Measurements from ENCODE around the gene ANKH. TPM values are rescaled to one million over a fixed set of nuclear protein-coding genes. Genes with fewer than 3 reads are reported as not detected.

Gene ANKH
- total RNA-seq, 1 experiment from 2014 or later = 81.4 TPM

DNA sequence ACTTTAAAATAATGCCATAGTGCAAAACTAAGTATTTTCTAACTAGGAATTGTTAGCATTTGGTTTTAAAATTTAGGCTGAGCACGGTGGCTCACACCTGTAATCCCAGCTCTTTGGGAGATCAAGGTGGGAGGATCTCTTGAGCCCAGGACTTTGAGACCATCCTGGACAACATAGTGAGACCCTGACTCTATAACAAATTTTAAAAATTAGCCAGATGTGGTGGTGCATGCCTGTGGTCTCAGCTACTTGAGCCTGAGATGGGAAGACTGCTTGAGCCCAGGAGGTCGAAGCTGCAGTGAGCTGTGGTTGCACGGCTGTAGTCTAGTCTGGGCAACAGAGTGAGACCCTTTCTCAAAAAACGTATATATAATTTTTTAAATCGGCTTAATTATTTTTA lies 202.2 kb downstream of the ANKH start:
- no TSS peak for BruUV-seq (replicated peaks)
- H3K4me2 ChIP-seq = no peak overlapping the region
- H3K4me3 ChIP-seq = no peak overlapping the region
- no peak overlapping the region for H3K27ac ChIP-seq
- peaks cover 24% of the 10 kb centered on the region for H3K4me1 ChIP-seq (replicated peaks; ENCODE audit: insufficient read depth)
- peaks cover 95% of the 10 kb centered on the region for H3K79me2 ChIP-seq (ENCODE audit: low read depth)
- H4K20me1 ChIP-seq (ENCODE audit: insufficient read depth) = peaks cover 50% of the 10 kb centered on the region
- CTCF ChIA-PET = interaction anchor here (1.7 kb wide), 1 partner anchor 16 kb away, joined by 5 read pairs; no protein-coding TSS in a partner anchor
- no peak for DNase-seq
- intact Hi-C loops (cut with micrococcal nuclease; ENCODE audit: unreplicated experiment) = no loop called here
- H3K9me2 ChIP-seq (ENCODE audit: insufficient read depth) = no peaks in the 10 kb centered on the region
- H3K27me3 ChIP-seq (ENCODE audit: insufficient read depth, low read depth) = no peaks in the 10 kb centered on the region
- no peak overlapping the region for H2AFZ ChIP-seq
- no peak for TF ChIP-seq EZH2 (IDR thresholded peaks at IDR 0.05; ENCODE audit: low read depth)
- TF ChIP-seq, protein P1, sequence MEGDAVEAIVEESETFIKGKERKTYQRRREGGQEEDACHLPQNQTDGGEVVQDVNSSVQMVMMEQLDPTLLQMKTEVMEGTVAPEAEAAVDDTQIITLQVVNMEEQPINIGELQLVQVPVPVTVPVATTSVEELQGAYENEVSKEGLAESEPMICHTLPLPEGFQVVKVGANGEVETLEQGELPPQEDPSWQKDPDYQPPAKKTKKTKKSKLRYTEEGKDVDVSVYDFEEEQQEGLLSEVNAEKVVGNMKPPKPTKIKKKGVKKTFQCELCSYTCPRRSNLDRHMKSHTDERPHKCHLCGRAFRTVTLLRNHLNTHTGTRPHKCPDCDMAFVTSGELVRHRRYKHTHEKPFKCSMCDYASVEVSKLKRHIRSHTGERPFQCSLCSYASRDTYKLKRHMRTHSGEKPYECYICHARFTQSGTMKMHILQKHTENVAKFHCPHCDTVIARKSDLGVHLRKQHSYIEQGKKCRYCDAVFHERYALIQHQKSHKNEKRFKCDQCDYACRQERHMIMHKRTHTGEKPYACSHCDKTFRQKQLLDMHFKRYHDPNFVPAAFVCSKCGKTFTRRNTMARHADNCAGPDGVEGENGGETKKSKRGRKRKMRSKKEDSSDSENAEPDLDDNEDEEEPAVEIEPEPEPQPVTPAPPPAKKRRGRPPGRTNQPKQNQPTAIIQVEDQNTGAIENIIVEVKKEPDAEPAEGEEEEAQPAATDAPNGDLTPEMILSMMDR (conservative IDR thresholded peaks at IDR 0.05) = no peak
- POLR2A ChIA-PET (ENCODE audit: unreplicated experiment) = interaction anchor here (0.5 to 0.6 kb wide), 3 partner anchors 14 to 564 kb away, joined by 3 to 6 read pairs (median 5); no protein-coding TSS in a partner anchor
- H3K9me3 ChIP-seq (ENCODE audit: insufficient read depth, low read depth) = no peaks in the 10 kb centered on the region
- no peaks in the 10 kb centered on the region for H3F3A ChIP-seq (ENCODE audit: insufficient read depth, low read depth)
- H3K36me3 ChIP-seq (ENCODE audit: low read depth) = no peaks in the 10 kb centered on the region

DNA sequence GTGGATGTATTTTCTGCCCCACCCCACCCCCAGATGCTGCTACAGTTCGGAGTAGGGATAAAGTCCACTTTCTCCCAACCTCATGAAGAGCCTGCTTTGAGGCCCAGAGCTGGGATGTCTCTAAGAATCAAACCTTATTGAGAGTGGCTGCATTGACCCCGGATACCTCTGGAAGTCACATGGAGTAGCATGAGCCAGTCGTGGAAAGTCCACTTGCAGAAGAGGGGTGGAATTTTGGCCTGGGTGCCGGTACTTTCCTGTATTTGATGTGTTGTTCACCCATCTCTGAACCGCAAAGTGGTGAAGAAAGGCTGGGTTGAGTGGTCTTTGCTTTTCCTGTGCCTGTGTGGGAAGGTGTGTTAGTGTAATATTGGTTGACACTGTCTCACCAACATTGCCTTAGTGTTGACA lies 203.4 kb downstream of the ANKH start:
- Histone ChIP-seq H3K9me3 (ENCODE audit: insufficient read depth, low read depth) (no peaks in the 10 kb centered on the region), H2AFZ (no peak overlapping the region), H3K9me2 (ENCODE audit: insufficient read depth) (no peaks in the 10 kb centered on the region), H3K4me3 (no peak overlapping the region), H3K27ac (no peak overlapping the region), H3K27me3 (ENCODE audit: insufficient read depth, low read depth) (no peaks in the 10 kb centered on the region), H3F3A (ENCODE audit: insufficient read depth, low read depth) (no peaks in the 10 kb centered on the region), H3K4me2 (no peak overlapping the region), H3K36me3 (ENCODE audit: low read depth) (no peaks in the 10 kb centered on the region), H4K20me1 (ENCODE audit: insufficient read depth) (peaks cover 39% of the 10 kb centered on the region), H3K4me1 (replicated peaks; ENCODE audit: insufficient read depth) (peaks cover 30% of the 10 kb centered on the region), H3K79me2 (ENCODE audit: low read depth) (peaks cover 87% of the 10 kb centered on the region)
- no TSS peak for BruUV-seq (replicated peaks)
- intact Hi-C loops (cut with micrococcal nuclease; ENCODE audit: unreplicated experiment) = no loop called here
- ChIA-PET CTCF (interaction anchor here (1.5 kb wide), 2 partner anchors 9 to 17 kb away, joined by 4 read pairs; no protein-coding TSS in a partner anchor), POLR2A (ENCODE audit: unreplicated experiment) (interaction anchor here (0.7 kb wide), 1 partner anchor 559 kb away, joined by 4 read pairs; no protein-coding TSS in a partner anchor)
- TF ChIP-seq EZH2 (IDR thresholded peaks at IDR 0.05; ENCODE audit: low read depth) = no peak
- TF ChIP-seq, protein P1 (conservative IDR thresholded peaks at IDR 0.05) = no peak
- DNase-seq = no peak

DNA sequence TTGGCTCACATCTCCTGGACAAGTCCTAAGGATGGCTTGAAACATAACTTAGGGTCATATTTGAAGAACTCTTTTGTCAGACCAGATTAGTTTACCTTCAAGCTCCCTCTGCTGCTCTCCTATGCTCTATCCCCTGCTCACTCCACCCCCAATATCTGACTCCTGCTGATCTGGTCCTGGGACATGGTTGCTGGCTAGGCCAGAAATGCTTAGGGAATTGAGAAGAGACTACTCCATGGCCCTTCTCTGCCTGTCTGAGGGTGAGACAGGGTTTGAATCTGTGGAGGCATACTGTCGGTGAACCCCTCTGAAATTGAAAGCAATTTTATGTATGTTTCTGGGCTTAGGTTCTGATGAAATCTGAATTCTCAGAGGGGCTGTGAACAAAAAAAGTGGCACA lies 203.8 kb downstream of the ANKH start:
- no peak for DNase-seq
- Histone ChIP-seq H3K36me3 (ENCODE audit: low read depth) (no peaks in the 10 kb centered on the region), H2AFZ (no peak overlapping the region), H3K9me2 (ENCODE audit: insufficient read depth) (no peaks in the 10 kb centered on the region), H3K9me3 (ENCODE audit: insufficient read depth, low read depth) (no peaks in the 10 kb centered on the region), H4K20me1 (ENCODE audit: insufficient read depth) (peaks cover 37% of the 10 kb centered on the region), H3K4me1 (replicated peaks; ENCODE audit: insufficient read depth) (peaks cover 33% of the 10 kb centered on the region), H3K27me3 (ENCODE audit: insufficient read depth, low read depth) (no peaks in the 10 kb centered on the region), H3K4me2 (no peak overlapping the region), H3K27ac (no peak overlapping the region), H3F3A (ENCODE audit: insufficient read depth, low read depth) (no peaks in the 10 kb centered on the region), H3K4me3 (no peak overlapping the region), H3K79me2 (ENCODE audit: low read depth) (peaks cover 83% of the 10 kb centered on the region)
- TF ChIP-seq, protein P1 (conservative IDR thresholded peaks at IDR 0.05) = no peak
- TF ChIP-seq EZH2 (IDR thresholded peaks at IDR 0.05; ENCODE audit: low read depth) = no peak
- no TSS peak for BruUV-seq (replicated peaks)
- POLR2A ChIA-PET (ENCODE audit: unreplicated experiment) = interaction anchor here (0.7 kb wide), 2 partner anchors 30 to 559 kb away, joined by 3 to 4 read pairs; no protein-coding TSS in a partner anchor
- intact Hi-C loops (cut with micrococcal nuclease; ENCODE audit: unreplicated experiment) = no loop called here
- CTCF ChIA-PET = interaction anchor here (1.5 kb wide), 2 partner anchors 9 to 17 kb away, joined by 4 read pairs; no protein-coding TSS in a partner anchor
